NCI-H82 (cell line): ENCODE measurements around the gene CD84.
"Not testable (repeated sequence)": the region's sequence is repeated elsewhere in the genome, so short reads cannot be mapped to it uniquely, and the experiment has no call there.

Source experiments
- DNase-seq: peaks from one replicate; lab custom pipeline; 2025; lab: John Stamatoyannopoulos, UW

The CD84 gene

DNA sequence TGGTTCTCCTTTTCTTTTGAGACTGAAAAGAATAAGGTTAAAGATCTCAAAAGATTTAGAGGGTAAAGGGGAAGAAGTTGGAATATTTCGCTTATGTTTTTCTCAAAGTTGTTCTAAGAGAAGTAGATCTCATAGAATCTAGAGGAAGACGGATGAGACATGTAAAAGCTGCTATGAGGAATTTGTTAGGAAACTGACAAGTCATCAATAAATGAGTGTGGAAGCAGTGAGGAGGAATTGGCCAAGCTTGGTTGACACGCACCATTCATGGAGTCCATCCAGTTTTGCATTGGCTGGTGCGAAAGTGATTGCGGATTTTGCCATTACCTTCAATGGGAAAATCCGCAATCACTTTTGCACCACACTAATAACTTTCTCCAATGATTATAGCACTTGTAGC, 76.2 kb downstream of the CD84 start:
- no peak for DNase-seq

DNA sequence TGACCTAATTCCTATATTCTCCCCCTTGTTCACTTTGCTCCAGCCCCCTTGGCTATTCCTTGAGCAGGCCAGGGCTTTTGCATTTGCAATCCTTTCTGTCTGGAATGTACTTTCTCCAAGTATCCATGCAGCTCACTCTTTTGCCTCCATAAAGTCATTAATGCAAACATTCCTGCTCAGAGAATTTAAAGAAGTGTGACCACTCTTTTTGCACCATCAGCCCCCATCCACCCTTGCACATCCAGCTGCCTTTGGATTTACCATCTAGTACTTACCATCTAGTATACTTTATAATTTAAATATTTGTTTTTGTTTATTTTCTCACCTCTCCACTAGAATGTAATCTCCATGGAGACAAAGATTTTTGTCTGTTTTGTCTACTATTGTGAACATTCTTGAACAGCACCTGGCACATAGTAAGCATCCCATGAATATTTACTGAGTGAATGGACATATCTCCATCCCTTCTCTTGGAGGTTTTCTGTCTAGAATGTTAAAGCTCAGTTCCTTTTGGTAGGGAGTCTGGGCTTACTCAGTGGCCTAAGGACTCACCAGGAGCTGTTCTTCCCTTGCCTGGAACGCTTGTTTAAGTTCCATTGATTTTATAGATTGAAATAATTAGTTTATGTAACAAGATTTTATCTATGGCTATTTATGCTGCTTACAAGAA, 78.8 kb downstream of the CD84 start:
- no peak for DNase-seq

DNA sequence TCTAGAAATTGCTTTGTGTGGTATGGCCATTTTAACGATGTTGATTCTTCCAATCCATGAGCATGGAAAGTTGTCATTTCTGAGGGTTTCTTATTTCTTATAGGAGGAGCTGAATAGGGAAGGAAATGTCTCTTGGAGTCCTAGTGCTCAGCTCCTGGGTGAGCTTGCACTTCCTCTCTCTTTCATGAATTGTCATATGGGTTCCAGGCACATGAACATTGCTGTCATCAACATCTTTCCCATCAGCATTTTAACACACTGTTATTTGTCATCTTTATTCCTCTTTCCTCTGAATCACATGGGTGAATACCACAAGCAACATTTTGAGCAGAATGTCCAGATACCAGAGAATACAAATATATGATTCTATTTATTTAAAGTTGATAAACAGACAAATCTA, 79.7 kb downstream of the CD84 start:
- no peak for DNase-seq

DNA sequence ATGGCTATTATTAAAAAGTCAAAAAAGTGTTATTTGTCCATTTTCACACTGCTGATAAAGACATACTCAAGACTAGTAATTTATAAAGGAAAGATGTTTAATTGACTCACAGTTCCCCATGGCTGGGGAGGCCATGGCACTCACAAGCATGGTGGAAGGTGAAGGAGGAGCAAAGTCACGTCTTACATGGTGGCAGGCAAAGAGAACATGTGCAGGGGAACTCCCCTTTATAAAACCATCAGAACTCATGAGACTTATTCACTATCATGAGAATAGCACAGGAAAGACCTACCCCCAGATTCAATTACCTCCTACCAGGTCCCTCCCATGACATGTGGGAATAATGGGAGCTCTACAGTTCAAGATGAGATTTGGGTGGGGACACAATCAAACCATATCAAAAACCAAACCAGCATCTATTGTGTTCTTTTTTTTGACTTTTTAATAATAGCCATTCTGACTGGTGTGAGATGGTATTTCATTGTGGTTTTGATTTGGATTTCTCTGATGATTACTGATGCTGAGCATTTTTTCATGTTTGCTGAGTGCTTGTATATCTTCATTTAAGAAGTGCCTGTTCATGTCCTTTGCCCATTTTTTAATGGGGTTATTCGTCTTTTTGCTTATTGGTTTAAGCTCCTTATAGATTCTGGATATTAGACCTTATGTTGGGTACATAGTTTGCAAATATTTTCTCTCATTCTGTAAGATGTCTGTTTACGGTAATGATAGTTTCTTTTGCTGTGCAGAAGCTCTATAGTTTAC, 80.8 kb downstream of the CD84 start:
- DNase-seq = not testable (repeated sequence)

DNA sequence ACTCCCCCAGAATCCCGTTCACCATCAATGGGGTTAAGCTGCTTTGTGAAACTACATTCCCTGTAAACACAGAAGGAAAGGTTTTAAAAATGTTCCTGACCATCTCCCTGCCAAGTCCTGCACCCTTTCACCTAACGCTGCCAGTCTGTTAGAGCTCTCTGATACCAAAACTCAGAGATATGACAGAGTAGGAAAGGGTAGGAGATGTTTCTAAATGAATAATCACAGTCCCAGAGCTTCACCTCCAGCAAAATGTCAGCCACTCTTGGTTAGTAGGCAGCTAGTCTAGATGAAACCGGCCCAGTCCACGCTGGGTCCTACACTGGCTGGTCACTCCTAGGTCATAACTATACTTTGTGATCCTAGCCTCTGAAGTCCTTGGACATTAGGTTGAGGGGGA, 83.0 kb downstream of the CD84 start:
- no peak for DNase-seq

DNA sequence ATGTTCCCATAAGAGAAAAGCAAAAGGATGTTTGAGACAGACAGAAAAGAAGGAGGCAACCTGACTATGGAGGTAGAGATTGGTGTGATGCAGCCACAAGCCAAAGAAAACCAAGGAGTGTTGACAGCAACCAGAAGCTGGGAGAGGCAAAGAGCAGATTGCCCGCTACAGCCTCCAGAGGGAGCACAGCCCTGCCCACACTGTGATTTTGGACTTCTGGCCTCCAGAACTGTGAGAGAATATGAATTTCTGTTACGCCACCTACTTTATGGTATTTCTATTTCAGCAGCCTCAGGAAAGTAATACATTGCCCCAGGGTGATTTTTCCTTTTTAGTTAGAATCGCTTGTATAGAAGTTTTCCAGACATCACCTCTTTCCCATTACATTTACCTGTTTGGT, 84.7 kb downstream of the CD84 start:
- peak; percentile 29 for DNase-seq

DNA sequence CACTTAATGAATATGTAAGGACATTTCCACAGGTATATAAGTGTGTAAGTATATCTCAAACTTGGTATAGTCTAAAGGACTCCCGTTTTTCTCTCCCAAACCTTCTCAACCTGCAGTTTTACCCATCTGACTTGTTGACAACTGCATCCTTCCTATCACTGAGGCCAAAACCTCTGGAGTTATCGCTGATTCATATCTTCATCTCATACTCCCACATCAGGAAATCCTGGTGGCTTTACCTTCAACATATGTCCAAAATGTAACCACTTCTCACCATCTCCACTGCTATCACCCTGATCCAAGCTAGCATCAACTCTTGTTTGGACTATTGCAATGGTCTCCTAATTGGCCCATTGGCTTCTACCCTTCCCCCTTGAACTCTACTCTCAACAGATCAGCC, 86.7 kb downstream of the CD84 start:
- DNase-seq = no peak

DNA sequence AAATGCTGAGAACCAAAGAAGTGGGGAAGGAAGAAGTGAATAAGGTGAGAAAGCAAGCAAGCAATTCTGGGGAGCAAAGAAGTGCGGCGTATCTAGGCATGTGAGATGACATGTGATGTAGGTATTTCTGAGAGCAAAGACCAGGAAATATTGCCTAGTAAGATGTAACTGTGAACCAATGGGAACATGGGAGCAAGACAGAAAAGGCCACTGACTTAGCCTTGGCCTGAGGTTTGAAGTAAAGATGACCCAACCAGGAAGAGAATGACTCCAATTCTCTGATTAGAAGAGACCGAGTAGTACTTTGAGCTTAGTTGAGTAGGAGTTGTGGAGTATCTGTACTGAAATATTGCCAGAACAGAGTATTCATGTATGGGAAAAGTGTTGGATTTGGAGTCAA, 87.3 kb downstream of the CD84 start:
- no peak for DNase-seq
